IMR-90 (cell line): ENCODE measurements around the gene GLIS1. TPM values are rescaled to one million over a fixed set of nuclear protein-coding genes. Genes with fewer than 3 reads are reported as not detected.
A peak's percentile ranks its signal among the peaks of the same experiment; 100 is the strongest.

Source experiments
- ATAC-seq: fragments of 200-7000 bp; cut with Tn5 transposase; 2 replicates; pipeline ENCODE4 v1.9.1; 2020; ENCODE audit warnings: low read depth, mild to moderate bottlenecking, moderate library complexity
- BruUV-seq: library from RNA; stranded (reverse); fragments of 400-500 nt; replicated peaks from 2 replicates; lab custom pipeline; 2021; lab: Mats Ljungman, UMichigan
- CTCF ChIA-PET: fragments of 300-600 bp; formaldehyde crosslinking; extraction: SDS; loops from one replicate; lab custom pipeline; 2021; ENCODE audit warnings: antibody characterized with exemption; lab: Yijun Ruan, JAX
- POLR2A ChIA-PET: fragments of 300-600 bp; sonication (Branson Sonifier 250); formaldehyde crosslinking; loops from one replicate; lab custom pipeline; 2022; ENCODE audit warnings: antibody characterized with exemption; ENCODE audit not compliant: unreplicated experiment; lab: Charles Lee
- DNase-seq: peaks from one replicate; pipeline ENCODE4 v3.0.0; 2013
- H2AFZ ChIP-seq: replicated peaks from 2 replicates; pipeline ENCODE3; 2013; ENCODE audit warnings: low read length, mild to moderate bottlenecking; ENCODE audit not compliant: poor library complexity
- H2AK5ac ChIP-seq: 2 replicates; pipeline ENCODE4 v1.6.1; 2013; ENCODE audit warnings: low read depth, low read length, inconsistent platforms
- H2AK9ac ChIP-seq: replicated peaks from 2 replicates; pipeline ENCODE3; 2013; ENCODE audit warnings: mild to moderate bottlenecking, low read depth, low read length, moderate library complexity; ENCODE audit not compliant: poor library complexity
- H2BK120ac ChIP-seq: 2 replicates; pipeline ENCODE4 v1.6.1; 2013; ENCODE audit warnings: low read depth, low read length, inconsistent platforms
- H2BK15ac ChIP-seq: 3 replicates; pipeline ENCODE4 v1.6.1; 2013; ENCODE audit warnings: low read depth, low read length, inconsistent platforms
- H2BK20ac ChIP-seq: 2 replicates; pipeline ENCODE4 v1.6.1; 2013; ENCODE audit warnings: low read depth, mild to moderate bottlenecking, inconsistent platforms, low read length, moderate library complexity
- H2BK5ac ChIP-seq: 2 replicates; pipeline ENCODE4 v1.6.1; 2013; ENCODE audit warnings: mild to moderate bottlenecking, low read depth, low read length, inconsistent platforms; ENCODE audit not compliant: poor library complexity, severe bottlenecking
- H3K14ac ChIP-seq: replicated peaks from 2 replicates; pipeline ENCODE4 v1.6.1; 2013; ENCODE audit warnings: low read depth, low read length, inconsistent platforms
- H3K18ac ChIP-seq: 2 replicates; pipeline ENCODE4 v1.6.1; 2013; ENCODE audit warnings: low read depth, low read length, control low read depth
- H3K23ac ChIP-seq: 2 replicates; pipeline ENCODE4 v1.6.1; 2013; ENCODE audit warnings: low read depth, low read length, inconsistent platforms
- H3K27ac ChIP-seq: 2 replicates; pipeline ENCODE4 v1.5.1; 2013; ENCODE audit warnings: mild to moderate bottlenecking, control low read depth, low read length; ENCODE audit not compliant: insufficient read depth
- H3K27me3 ChIP-seq: 2 replicates; pipeline ENCODE4 v1.6.1; 2013; ENCODE audit warnings: low read length; ENCODE audit not compliant: control insufficient read depth, insufficient read depth
- H3K36me3 ChIP-seq: 2 replicates; pipeline ENCODE4 v1.6.1; 2013; ENCODE audit warnings: low read length, mixed read lengths; ENCODE audit not compliant: control insufficient read depth, insufficient read depth
- H3K4ac ChIP-seq: 2 replicates; pipeline ENCODE4 v1.6.1; 2013; ENCODE audit warnings: low read depth, low read length, inconsistent platforms
- H3K4me1 ChIP-seq: 2 replicates; pipeline ENCODE4 v1.6.1; 2013; ENCODE audit warnings: low read length, mixed read lengths; ENCODE audit not compliant: control insufficient read depth, insufficient read depth
- H3K4me2 ChIP-seq: 2 replicates; pipeline ENCODE4 v1.6.1; 2013; ENCODE audit warnings: low read depth, mild to moderate bottlenecking, control low read depth, low read length, moderate library complexity
- H3K4me3 ChIP-seq: 2 replicates; pipeline ENCODE4 v1.5.1; 2013; ENCODE audit warnings: low read depth, mild to moderate bottlenecking, control low read depth, low read length, moderate library complexity; ENCODE audit not compliant: insufficient read depth
- H3K56ac ChIP-seq: 2 replicates; pipeline ENCODE4 v1.6.1; 2013; ENCODE audit warnings: low read length, inconsistent platforms; ENCODE audit not compliant: insufficient read depth; ENCODE audit errors: extremely low read depth
- H3K79me1 ChIP-seq, 2 experiments: 2 replicates each; pipeline ENCODE4 v1.6.1; 2013; ENCODE audit warnings: low read length in 2 of 2, inconsistent platforms in 1 of 2, low read depth in 1 of 2
- H3K9ac ChIP-seq: 2 replicates; pipeline ENCODE4 v1.6.1; 2013; ENCODE audit warnings: low read depth, low read length, control low read depth
- H3K9me1 ChIP-seq: 2 replicates; pipeline ENCODE4 v1.6.1; 2013; ENCODE audit warnings: low read length, inconsistent platforms; ENCODE audit not compliant: insufficient read depth
- H3K9me3 ChIP-seq: 2 replicates; pipeline ENCODE4 v1.6.1; 2013; ENCODE audit warnings: low read length; ENCODE audit not compliant: control insufficient read depth, insufficient read depth
- H4K20me1 ChIP-seq: 2 replicates; pipeline ENCODE4 v1.6.1; 2013; ENCODE audit warnings: low read length, inconsistent platforms; ENCODE audit not compliant: insufficient read depth
- H4K5ac ChIP-seq: 2 replicates; pipeline ENCODE4 v1.6.1; 2013; ENCODE audit warnings: mild to moderate bottlenecking, low read depth, low read length, control low read depth
- H4K8ac ChIP-seq, 2 experiments: 2 replicates each; pipeline ENCODE4 v1.6.1; 2013; ENCODE audit warnings: low read depth in 2 of 2, low read length in 2 of 2, control low read depth in 1 of 2, inconsistent platforms in 1 of 2
- H4K91ac ChIP-seq: 2 replicates; pipeline ENCODE4 v1.6.1; 2013; ENCODE audit warnings: low read depth, low read length, inconsistent platforms; ENCODE audit not compliant: insufficient read depth
- CEBPB ChIP-seq: IDR thresholded peaks from 2 replicates; pipeline ENCODE4 v1.6.1; 2012; ENCODE audit warnings: low read depth, low read length, improper control_type of control experiment
- CHD1 ChIP-seq: IDR thresholded peaks from 2 replicates; pipeline ENCODE4 v1.6.1; 2012; ENCODE audit warnings: low read depth, low read length, improper control_type of control experiment
- CTCF ChIP-seq: conservative IDR thresholded peaks from 2 replicates; pipeline ENCODE4 v1.5.1; 2012; ENCODE audit warnings: mild to moderate bottlenecking, low read depth, low read length, improper control_type of control experiment
- FOS ChIP-seq: fragments of 150-350 bp; IDR thresholded peaks from 2 replicates; pipeline ENCODE4 v1.6.1; 2016; ENCODE audit warnings: low read depth, low read length
- MAFK ChIP-seq: IDR thresholded peaks from 2 replicates; pipeline ENCODE4 v1.6.1; 2012; ENCODE audit warnings: low read depth, low read length, improper control_type of control experiment
- NFE2L2 ChIP-seq: fragments of 150-350 bp; IDR thresholded peaks from 2 replicates; pipeline ENCODE4 v1.6.1; 2016; ENCODE audit warnings: low read depth, mild to moderate bottlenecking, low read length
- POLR2A ChIP-seq: IDR thresholded peaks from 2 replicates; pipeline ENCODE4 v1.6.1; 2012; ENCODE audit warnings: mild to moderate bottlenecking, low read depth, low read length
- RAD21 ChIP-seq: IDR thresholded peaks from 2 replicates; pipeline ENCODE4 v1.6.1; 2012; ENCODE audit warnings: low read length, improper control_type of control experiment
- RCOR1 ChIP-seq: IDR thresholded peaks from 2 replicates; pipeline ENCODE4 v1.6.1; 2012; ENCODE audit warnings: mild to moderate bottlenecking, low read length, improper control_type of control experiment; ENCODE audit not compliant: insufficient replicate concordance
- USF2 ChIP-seq: fragments of 150-350 bp; IDR thresholded peaks from 2 replicates; pipeline ENCODE4 v1.6.1; 2017; ENCODE audit warnings: mild to moderate bottlenecking, antibody characterized with exemption, low read length, low read depth
- WGBS, 2 experiments: methylation state at CpG; one replicate each; pipeline versions ENCODE4 v1.1.5 to v1.1.7; 2013; ENCODE audit warnings: missing lambda C conversion rate in 2 of 2; ENCODE audit not compliant: insufficient read length in 1 of 2; ENCODE audit errors: extremely low coverage in 2 of 2; 5-methylcytosine and 5-hydroxymethylcytosine counted together
- dilution Hi-C: fragments of 300-500 bp; cut with HindIII; formaldehyde crosslinking; loops from one replicate; pipeline ENCODE4 v1.14.3; 2018; ENCODE audit warnings: low sequenced_read_pairs; ENCODE audit not compliant: unreplicated experiment
- in situ Hi-C: fragments of 300-500 bp; cut with MboI; formaldehyde crosslinking; loops from 3 replicates; pipeline ENCODE4 v1.14.3; 2019; ENCODE audit warnings: low sequenced_read_pairs, inconsistent platforms, mixed read lengths
- intact Hi-C: fragments of 100-400 bp; cut with micrococcal nuclease; formaldehyde crosslinking; loops from 2 replicates; pipeline ENCODE4 v1.10.0; 2022
- polyA plus RNA-seq, 3 experiments: library from polyadenylated mRNA; depleted of rRNA; stranded (reverse); fragments of >200 nt; gene quantifications; 2 replicates each; pipeline ENCODE4 v1.2.3, GENCODE V29; 2012; ENCODE audit warnings: low replicate concordance in 1 of 3
- total RNA-seq: library from RNA; depleted of rRNA; stranded (reverse); fragments of >200 nt; gene quantifications from 2 replicates; pipeline ENCODE4 v1.2.3, GENCODE V29; 2012

The GLIS1 gene
- total and polyA plus RNA-seq, 2 of the 4 experiments (the other 2 are of a cell fraction), result 0.18 to 2.3 TPM

GRCh38 chr1:53728702-53729455 is 10.1 kb downstream of the GLIS1 start:
- dilution Hi-C loops, result no loop called here
- peaks cover 28 to 60% of the 10 kb centered on the region in 2 experiments for H3K79me1 ChIP-seq
- peak overlapping the region; percentile 26 for H2AFZ ChIP-seq
- H2BK20ac ChIP-seq, result no peak overlapping the region
- H3K14ac ChIP-seq, result no peak overlapping the region
- 0 out of 2 replicates have a peak overlapping the region, but pooled peaks have one; percentile 19 for H2AK5ac ChIP-seq
- CTCF ChIA-PET, result no interaction called here
- peaks cover 2% of the 10 kb centered on the region; the same call in 1 of the 2 replicates for H3K36me3 ChIP-seq
- peaks cover 20% of the 10 kb centered on the region for H3K4me1 ChIP-seq
- H3K27ac ChIP-seq, result no peak overlapping the region
- no peak overlapping the region for H4K8ac ChIP-seq
- H4K91ac ChIP-seq, result no peak overlapping the region
- peaks cover 18% of the 10 kb centered on the region for H3K9me1 ChIP-seq
- POLR2A ChIA-PET, result no interaction called here
- H3K9ac ChIP-seq, result no peak overlapping the region
- H3K4me3 ChIP-seq, result no peak overlapping the region
- H4K5ac ChIP-seq, result no peak overlapping the region
- H4K20me1 ChIP-seq, result no peaks in the 10 kb centered on the region
- no peak overlapping the region for H3K4me2 ChIP-seq
- H2AK9ac ChIP-seq, result no peak overlapping the region
- BruUV-seq, result no TSS peak
- intact Hi-C loops, result no loop called here
- 100% methylated on average over 1 of the region's 17 CpGs; no CpG with 5 or more reads in 1 of the 2 experiments for WGBS, 2 experiments
- H3K4ac ChIP-seq, result no peak overlapping the region
- ATAC-seq (no peak), DNase-seq (no peak)
- in situ Hi-C loops, result no loop called here
- no peak overlapping the region for H2BK15ac ChIP-seq
- no peak overlapping the region for H3K23ac ChIP-seq
- TF ChIP-seq CTCF (no peak), CEBPB (no peak), RCOR1 (no peak), CHD1 (no peak), FOS (no peak), USF2 (no peak), POLR2A (no peak), MAFK (no peak), RAD21 (no peak), NFE2L2 (no peak)
- H3K27me3 ChIP-seq, result no peaks in the 10 kb centered on the region
- H2BK5ac ChIP-seq, result no peak overlapping the region
- no peaks in the 10 kb centered on the region for H3K9me3 ChIP-seq
- H2BK120ac ChIP-seq, result no peak overlapping the region
- no peak overlapping the region for H3K56ac ChIP-seq
- no peak overlapping the region for H3K18ac ChIP-seq
